Measurements from ENCODE around the gene GAP43. TPM values are rescaled to one million over a fixed set of nuclear protein-coding genes. Genes with fewer than 3 reads are reported as not detected.

Gene GAP43
- total and polyA plus RNA-seq, 10 donors = 0.14 to 0.38 (median 0.20) TPM; not detected in 7

- TF ChIP-seq CTCF (IDR thresholded peaks at IDR 0.05 in 8 of 11, conservative IDR thresholded peaks at IDR 0.05 in 3 of 11) (no peak), POLR2AphosphoS5 (IDR thresholded peaks at IDR 0.05) (no peak)
- Histone ChIP-seq H3K4me1 (no peaks in the 10 kb centered on the region), H3K27me3 (replicated peaks in 1 of 7) (no peaks in the 10 kb centered on the region), H3K4me3 (no peak overlapping the region), H3K27ac (no peak overlapping the region), H3K36me3 (no peaks in the 10 kb centered on the region), H3K9me3 (no peaks in the 10 kb centered on the region)
- intact Hi-C loops (cut with DNase I; ENCODE audit: low total_unique reads) = no loop called here
- WGBS, 5 donors = 80 to 90% (median 86%) methylated on average over 3 of the region's 3 CpGs
- no peak for DNase-seq
Measured at GRCh38 chr3:115760716-115761115, 137.4 kb downstream of the GAP43 start.

- no peaks in the 10 kb centered on the region for H3K36me3 ChIP-seq
- intact Hi-C loops (cut with DNase I; ENCODE audit: low total_unique reads) = no loop called here
- H3K4me1 ChIP-seq = no peaks in the 10 kb centered on the region
- no peak for TF ChIP-seq POLR2AphosphoS5 (IDR thresholded peaks at IDR 0.05)
- no peak for TF ChIP-seq CTCF (IDR thresholded peaks at IDR 0.05 in 8 of 11, conservative IDR thresholded peaks at IDR 0.05 in 3 of 11)
- no peak for DNase-seq
- H3K9me3 ChIP-seq = no peaks in the 10 kb centered on the region
- H3K27ac ChIP-seq = no peak overlapping the region
- H3K4me3 ChIP-seq = no peak overlapping the region
- H3K27me3 ChIP-seq (replicated peaks in 1 of 7) = no peaks in the 10 kb centered on the region
Measured at GRCh38 chr3:115761927-115762305, 138.6 kb downstream of the GAP43 start.

- intact Hi-C loops (cut with DNase I; ENCODE audit: low total_unique reads) = no loop called here
- no peaks in the 10 kb centered on the region for H3K9me3 ChIP-seq
- no peaks in the 10 kb centered on the region for H3K36me3 ChIP-seq
- no peaks in the 10 kb centered on the region for H3K27me3 ChIP-seq (replicated peaks in 1 of 7)
- H3K4me1 ChIP-seq = no peaks in the 10 kb centered on the region
- H3K4me3 ChIP-seq = no peak overlapping the region
- 74 to 82% (median 75%) methylated on average over 6 of the region's 6 CpGs for WGBS, 5 donors
- TF ChIP-seq POLR2A (IDR thresholded peaks at IDR 0.05) (no peak), CTCF (IDR thresholded peaks at IDR 0.05 in 8 of 11, conservative IDR thresholded peaks at IDR 0.05 in 3 of 11) (no peak), POLR2AphosphoS5 (IDR thresholded peaks at IDR 0.05) (no peak)
- DNase-seq = no peak
- no peak overlapping the region for H3K27ac ChIP-seq
Measured at GRCh38 chr3:115766587-115767482, 143.5 kb downstream of the GAP43 start.

GRCh38 chr3:115768661-115769060 is 145.4 kb downstream of the GAP43 start:
- 74 to 80% (median 77%) methylated on average over 3 of the region's 3 CpGs for WGBS, 5 donors
- H3K27ac ChIP-seq = no peak overlapping the region
- no peak overlapping the region for H3K4me3 ChIP-seq
- intact Hi-C loops (cut with DNase I; ENCODE audit: low total_unique reads) = no loop called here
- no peaks in the 10 kb centered on the region for H3K27me3 ChIP-seq (replicated peaks in 1 of 7)
- no peaks in the 10 kb centered on the region for H3K4me1 ChIP-seq
- no peak for DNase-seq
- H3K9me3 ChIP-seq = no peaks in the 10 kb centered on the region
- H3K36me3 ChIP-seq = no peaks in the 10 kb centered on the region
- TF ChIP-seq CTCF (IDR thresholded peaks at IDR 0.05 in 8 of 11, conservative IDR thresholded peaks at IDR 0.05 in 3 of 11) (no peak), POLR2A (IDR thresholded peaks at IDR 0.05) (no peak), POLR2AphosphoS5 (IDR thresholded peaks at IDR 0.05) (no peak)
